Activated CD8-positive, alpha-beta T cell treated with anti-CD3 and anti-CD28 coated beads for 36 hours (primary cell): Measurements from ENCODE around the gene ARMC9. TPM values are rescaled to one million over a fixed set of nuclear protein-coding genes. Genes with fewer than 3 reads are reported as not detected.

Source experiments
- ATAC-seq: fragments of 200-7000 bp; cut with Tn5 transposase; one replicate; pipeline ENCODE4 v1.10.0; 2021; ENCODE audit warnings: mild to moderate bottlenecking, moderate library complexity
- CTCF ChIA-PET: fragments of 350-600 bp; sonication (Branson Sonifier 250); formaldehyde crosslinking; loops from one replicate; lab custom pipeline; 2021; ENCODE audit warnings: antibody characterized with exemption; lab: Charles Lee
- POLR2A ChIA-PET: fragments of 350-600 bp; sonication (Branson Sonifier 250); formaldehyde crosslinking; loops from one replicate; lab custom pipeline; 2021; ENCODE audit warnings: antibody characterized with exemption; lab: Charles Lee
- DNase-seq: peaks from one replicate; pipeline ENCODE4 v3.0.0-alpha.2; 2020
- H3K27ac Mint-ChIP-seq: one replicate; pipeline ENCODE4 v1.8.0; 2021; ENCODE audit warnings: mild to moderate bottlenecking, mixed read lengths
- H3K27me3 Mint-ChIP-seq: one replicate; pipeline ENCODE4 v1.8.0; 2021; ENCODE audit warnings: mixed read lengths
- H3K36me3 Mint-ChIP-seq: one replicate; pipeline ENCODE4 v1.8.0; 2021; ENCODE audit warnings: low read depth, mixed read lengths
- H3K4me1 Mint-ChIP-seq: one replicate; pipeline ENCODE4 v1.8.0; 2021; ENCODE audit warnings: low read depth, mixed read lengths
- H3K4me3 Mint-ChIP-seq: one replicate; pipeline ENCODE4 v1.8.0; 2021; ENCODE audit warnings: mild to moderate bottlenecking, moderate library complexity, mixed read lengths
- H3K9me3 Mint-ChIP-seq: one replicate; pipeline ENCODE4 v1.8.0; 2021; ENCODE audit warnings: mixed read lengths
- intact Hi-C: fragments of 100-400 bp; cut with micrococcal nuclease; formaldehyde crosslinking; loops from one replicate; pipeline ENCODE4 v1.10.0; 2022
- total RNA-seq, 2 experiments: library from RNA; stranded (reverse); gene quantifications; one replicate each; pipeline ENCODE4 v1.2.3, GENCODE V29; 2021
- TF ChIP-seq, protein P1 (sequence below): fragments of 200-600 bp; IDR thresholded peaks from one replicate; pipeline ENCODE4 v1.8.0; 2022; ENCODE audit warnings: antibody characterized with exemption, mild to moderate bottlenecking

ARMC9 gene
- total RNA-seq, 2 experiments from 2014 or later: 2.0 to 2.2 TPM

DNA sequence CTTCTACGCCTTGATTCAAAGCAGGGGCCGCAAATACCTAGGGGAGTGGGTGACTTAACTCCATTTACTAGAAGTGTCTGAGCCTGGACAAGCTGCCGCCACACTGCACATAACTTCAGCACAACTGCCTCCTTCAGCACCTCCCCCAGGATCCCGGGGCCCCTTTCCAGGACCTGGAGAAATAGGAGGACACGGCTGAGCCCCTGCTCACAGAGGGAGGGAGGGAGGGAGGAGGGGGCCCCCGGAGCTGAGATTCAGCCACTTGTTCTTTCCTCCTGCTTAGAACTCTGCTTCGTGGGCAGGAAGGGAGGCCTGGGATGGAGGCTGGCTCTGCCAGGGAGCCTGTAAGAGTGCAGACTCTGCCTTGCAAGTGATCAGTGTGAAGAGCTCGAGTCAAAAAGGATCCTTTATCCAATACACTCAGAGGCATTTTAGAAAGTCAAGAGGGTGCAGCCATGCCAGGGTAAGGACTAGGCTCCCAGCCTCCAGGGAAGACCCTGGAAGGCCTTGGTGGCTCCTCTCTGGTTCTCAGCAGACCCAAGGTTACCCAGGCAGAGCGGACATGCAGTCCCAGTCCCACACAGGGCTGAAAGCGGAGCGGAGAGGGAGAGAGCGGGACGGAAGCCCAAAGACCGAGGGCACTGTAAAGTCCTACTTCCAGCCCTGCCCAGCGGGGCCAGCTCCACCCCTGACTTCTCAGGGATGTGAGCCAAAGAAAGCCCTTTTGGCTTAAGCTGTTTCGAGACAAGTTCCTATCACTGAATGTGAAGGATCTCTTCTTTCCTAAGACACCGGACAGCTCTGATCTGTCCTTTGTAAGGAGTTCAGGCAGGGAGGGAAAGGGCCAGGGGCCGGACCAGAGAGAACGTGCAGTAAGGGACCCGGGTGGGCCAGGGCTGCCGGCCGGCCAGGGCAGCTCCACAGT is 8.6 kb upstream of the ARMC9 start:
- CTCF ChIA-PET: no interaction called here
- ATAC-seq (no peak), DNase-seq (no peak)
- intact Hi-C loops: no loop called here
- Mint-ChIP-seq H3K4me3 (no peak overlapping the region), H3K36me3 (no peaks in the 10 kb centered on the region), H3K27me3 (peaks cover 15% of the 10 kb centered on the region), H3K9me3 (no peaks in the 10 kb centered on the region), H3K4me1 (no peaks in the 10 kb centered on the region), H3K27ac (no peak overlapping the region)
- POLR2A ChIA-PET: no interaction called here
- TF ChIP-seq, protein P1, sequence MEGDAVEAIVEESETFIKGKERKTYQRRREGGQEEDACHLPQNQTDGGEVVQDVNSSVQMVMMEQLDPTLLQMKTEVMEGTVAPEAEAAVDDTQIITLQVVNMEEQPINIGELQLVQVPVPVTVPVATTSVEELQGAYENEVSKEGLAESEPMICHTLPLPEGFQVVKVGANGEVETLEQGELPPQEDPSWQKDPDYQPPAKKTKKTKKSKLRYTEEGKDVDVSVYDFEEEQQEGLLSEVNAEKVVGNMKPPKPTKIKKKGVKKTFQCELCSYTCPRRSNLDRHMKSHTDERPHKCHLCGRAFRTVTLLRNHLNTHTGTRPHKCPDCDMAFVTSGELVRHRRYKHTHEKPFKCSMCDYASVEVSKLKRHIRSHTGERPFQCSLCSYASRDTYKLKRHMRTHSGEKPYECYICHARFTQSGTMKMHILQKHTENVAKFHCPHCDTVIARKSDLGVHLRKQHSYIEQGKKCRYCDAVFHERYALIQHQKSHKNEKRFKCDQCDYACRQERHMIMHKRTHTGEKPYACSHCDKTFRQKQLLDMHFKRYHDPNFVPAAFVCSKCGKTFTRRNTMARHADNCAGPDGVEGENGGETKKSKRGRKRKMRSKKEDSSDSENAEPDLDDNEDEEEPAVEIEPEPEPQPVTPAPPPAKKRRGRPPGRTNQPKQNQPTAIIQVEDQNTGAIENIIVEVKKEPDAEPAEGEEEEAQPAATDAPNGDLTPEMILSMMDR: no peak

- no peaks in the 10 kb centered on the region for H3K36me3 Mint-ChIP-seq
- H3K27ac Mint-ChIP-seq: no peak overlapping the region
- CTCF ChIA-PET: no interaction called here
- H3K9me3 Mint-ChIP-seq: no peaks in the 10 kb centered on the region
- ATAC-seq (no peak), DNase-seq (no peak)
- H3K4me1 Mint-ChIP-seq: no peaks in the 10 kb centered on the region
- H3K27me3 Mint-ChIP-seq: peaks cover 15% of the 10 kb centered on the region
- POLR2A ChIA-PET: no interaction called here
- TF ChIP-seq, protein P1: no peak
- intact Hi-C loops: no loop called here
- no peak overlapping the region for H3K4me3 Mint-ChIP-seq
Measured at GRCh38 chr2:231190531-231191197, 7.8 kb upstream of the ARMC9 start.

DNA sequence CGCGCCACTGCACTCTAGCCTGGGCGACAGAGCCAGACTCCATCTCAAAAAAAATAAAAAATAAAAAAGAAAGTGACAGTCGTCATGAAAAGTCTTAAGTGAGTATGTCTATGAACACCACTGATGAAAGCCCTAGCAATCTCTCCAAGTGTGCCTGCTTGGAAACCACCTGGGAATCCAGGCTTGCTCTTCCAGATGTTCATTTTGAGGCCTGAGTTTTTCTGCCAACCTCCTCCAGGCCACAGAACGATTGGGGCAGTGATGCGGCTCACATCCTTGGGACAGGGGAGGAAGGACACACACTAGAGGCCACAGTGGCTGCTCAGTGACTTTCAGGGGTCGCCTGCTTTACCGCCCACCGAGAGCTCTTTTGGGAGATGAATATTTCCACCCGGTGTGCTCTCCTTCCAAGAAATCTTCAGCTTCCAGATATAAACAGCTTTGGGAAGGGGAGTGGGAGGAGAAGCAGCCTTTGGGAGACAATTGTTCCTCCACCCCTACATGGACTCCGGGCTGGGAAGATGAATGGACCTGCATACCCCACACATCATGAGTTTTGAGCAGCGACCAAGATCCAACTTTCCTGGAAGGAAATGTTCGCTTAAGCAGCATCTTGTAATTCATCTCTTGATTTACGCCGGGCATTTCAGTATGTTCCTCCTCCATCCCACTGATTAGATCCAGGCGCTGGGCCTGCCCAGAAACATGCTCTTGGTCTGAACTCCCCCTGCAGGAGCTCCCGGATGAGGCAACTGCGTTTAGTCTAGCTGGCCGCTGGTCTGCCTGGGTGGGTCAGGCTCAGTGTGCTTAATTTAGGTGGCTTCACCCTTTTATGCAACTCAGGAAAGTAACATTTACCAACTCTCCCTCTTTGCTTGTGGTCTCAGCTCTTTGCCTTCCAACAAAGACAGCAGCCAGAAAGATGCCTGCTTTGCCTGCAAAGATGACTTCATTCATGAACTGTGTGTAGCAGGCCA is 6.2 kb upstream of the ARMC9 start:
- no peak for ATAC-seq
- DNase-seq: no peak
- CTCF ChIA-PET: interaction anchor here (1.2 to 1.4 kb wide), 2 partner anchors 12 to 35 kb away, joined by 4 to 5 read pairs; no protein-coding TSS in a partner anchor
- TF ChIP-seq, protein P1: no peak
- H3K9me3 Mint-ChIP-seq: no peaks in the 10 kb centered on the region
- H3K4me3 Mint-ChIP-seq: no peak overlapping the region
- POLR2A ChIA-PET: no interaction called here
- H3K36me3 Mint-ChIP-seq: no peaks in the 10 kb centered on the region
- intact Hi-C loops: no loop called here
- H3K4me1 Mint-ChIP-seq: no peaks in the 10 kb centered on the region
- no peak overlapping the region for H3K27ac Mint-ChIP-seq
- peaks cover 15% of the 10 kb centered on the region for H3K27me3 Mint-ChIP-seq

DNA sequence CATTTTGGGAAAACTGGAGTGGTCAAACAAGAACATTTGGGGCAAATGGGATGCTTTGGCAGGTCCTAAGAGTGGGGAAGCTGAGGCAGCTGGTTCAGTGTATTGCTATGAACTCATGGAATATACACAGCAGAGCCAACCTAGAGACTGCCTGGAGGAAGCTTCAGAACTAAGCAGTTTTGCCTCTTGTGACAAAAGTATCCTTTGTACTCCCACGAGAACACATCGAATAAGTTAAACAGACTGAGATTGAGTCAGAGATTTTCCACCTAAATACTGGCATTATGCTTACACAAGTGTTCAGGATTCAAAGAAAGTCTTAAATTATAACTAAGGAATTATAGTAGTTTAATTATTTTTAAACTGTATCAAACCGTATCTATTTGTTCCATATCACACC is 5.2 kb upstream of the ARMC9 start:
- no peak overlapping the region for H3K27ac Mint-ChIP-seq
- H3K9me3 Mint-ChIP-seq: no peaks in the 10 kb centered on the region
- H3K4me1 Mint-ChIP-seq: peaks cover 5% of the 10 kb centered on the region
- H3K27me3 Mint-ChIP-seq: peaks cover 11% of the 10 kb centered on the region
- ChIA-PET POLR2A (no interaction called here), CTCF (interaction anchor here (0.7 to 1.4 kb wide), 5 partner anchors 13 to 579 kb away, joined by 3 to 5 read pairs (median 3); no protein-coding TSS in a partner anchor)
- ATAC-seq (no peak), DNase-seq (no peak)
- no peaks in the 10 kb centered on the region for H3K36me3 Mint-ChIP-seq
- no peak overlapping the region for H3K4me3 Mint-ChIP-seq
- TF ChIP-seq, protein P1: no peak
- intact Hi-C loops: no loop called here
